Endothelial cell (in vitro differentiated cells): ENCODE measurements around the gene ARHGAP23. TPM values are rescaled to one million over a fixed set of nuclear protein-coding genes. Genes with fewer than 3 reads are reported as not detected.

Experiments used
- DNase-seq: peaks from one replicate; pipeline ENCODE4 v3.0.0; 2021; ENCODE audit warnings: low spot score
- H3K27ac Mint-ChIP-seq: one replicate; pipeline ENCODE4 v1.8.0; 2021; ENCODE audit warnings: mixed read lengths, inconsistent platforms; ENCODE audit not compliant: unreplicated experiment
- H3K27me3 Mint-ChIP-seq: one replicate; pipeline ENCODE4 v1.8.0; 2021; ENCODE audit warnings: mild to moderate bottlenecking, moderate library complexity, mixed read lengths, inconsistent platforms; ENCODE audit not compliant: unreplicated experiment
- H3K36me3 Mint-ChIP-seq: one replicate; pipeline ENCODE4 v1.8.0; 2021; ENCODE audit warnings: mild to moderate bottlenecking, low read depth, mixed read lengths, inconsistent platforms; ENCODE audit not compliant: unreplicated experiment
- H3K4me1 Mint-ChIP-seq: one replicate; pipeline ENCODE4 v1.8.0; 2021; ENCODE audit warnings: mild to moderate bottlenecking, mixed read lengths, inconsistent platforms; ENCODE audit not compliant: unreplicated experiment
- H3K4me3 Mint-ChIP-seq: one replicate; pipeline ENCODE4 v1.8.0; 2021; ENCODE audit warnings: mild to moderate bottlenecking, mixed read lengths, inconsistent platforms; ENCODE audit not compliant: unreplicated experiment
- H3K9me3 Mint-ChIP-seq: one replicate; pipeline ENCODE4 v1.8.0; 2021; ENCODE audit warnings: mixed read lengths, inconsistent platforms; ENCODE audit not compliant: unreplicated experiment
- CTCF ChIP-seq: fragments of 200-600 bp; sonication (generic); IDR thresholded peaks from one replicate; pipeline ENCODE4 v1.5.0; 2021; ENCODE audit warnings: antibody characterized with exemption; ENCODE audit not compliant: unreplicated experiment
- total RNA-seq: library from RNA; stranded (reverse); fragmentation: NEBNext Ultra II Directional; extraction: Animal tissue kit (Norgen Biotek cat#: 25700); gene quantifications from one replicate; pipeline ENCODE4 v1.2.1, GENCODE V29; 2021; ENCODE audit not compliant: unreplicated experiment

The ARHGAP23 gene
- total RNA-seq, 1 donor from 2014 or later: 70.5 TPM

- Mint-ChIP-seq H3K4me1 (peaks cover 23% of the 10 kb centered on the region), H3K36me3 (peaks cover 36% of the 10 kb centered on the region), H3K27ac (no peak overlapping the region), H3K27me3 (peaks cover 12% of the 10 kb centered on the region), H3K9me3 (no peaks in the 10 kb centered on the region), H3K4me3 (no peak overlapping the region)
- DNase-seq: no peak
- no peak for TF ChIP-seq CTCF
These were observed 26.8 kb upstream of the ARHGAP23 start for GRCh38 chr17:38401459-38401858.

GRCh38 chr17:38402897-38403296 is 25.4 kb upstream of the ARHGAP23 start:
- Mint-ChIP-seq H3K27me3 (peaks cover 10% of the 10 kb centered on the region), H3K4me3 (no peak overlapping the region), H3K9me3 (no peaks in the 10 kb centered on the region), H3K36me3 (peaks cover 23% of the 10 kb centered on the region), H3K4me1 (peaks cover 19% of the 10 kb centered on the region), H3K27ac (no peak overlapping the region)
- DNase-seq: no peak
- TF ChIP-seq CTCF: no peak

GRCh38 chr17:38403491-38403890 is 24.8 kb upstream of the ARHGAP23 start:
- DNase-seq: no peak
- H3K4me3 Mint-ChIP-seq: no peak overlapping the region
- H3K36me3 Mint-ChIP-seq: peaks cover 21% of the 10 kb centered on the region

GRCh38 chr17:38404174-38404943 is 23.9 kb upstream of the ARHGAP23 start:
- no peak for DNase-seq
- Mint-ChIP-seq H3K4me1 (peaks cover 18% of the 10 kb centered on the region), H3K27ac (no peak overlapping the region), H3K27me3 (peaks cover 8% of the 10 kb centered on the region), H3K9me3 (no peaks in the 10 kb centered on the region), H3K4me3 (no peak overlapping the region), H3K36me3 (peaks cover 21% of the 10 kb centered on the region)
- TF ChIP-seq CTCF: no peak

More at GRCh38 chr17:38403491-38403890, 24.8 kb upstream of the ARHGAP23 start:
- Mint-ChIP-seq H3K4me1 (peaks cover 18% of the 10 kb centered on the region), H3K9me3 (no peaks in the 10 kb centered on the region), H3K27me3 (peaks cover 9% of the 10 kb centered on the region), H3K27ac (no peak overlapping the region)
- TF ChIP-seq CTCF: no peak

GRCh38 chr17:38405654-38406053 is 22.6 kb upstream of the ARHGAP23 start:
- H3K36me3 Mint-ChIP-seq: peaks cover 11% of the 10 kb centered on the region
- H3K9me3 Mint-ChIP-seq: no peaks in the 10 kb centered on the region
- H3K27ac Mint-ChIP-seq: no peak overlapping the region
- peaks cover 15% of the 10 kb centered on the region for H3K4me1 Mint-ChIP-seq
- no peak for DNase-seq
- no peak overlapping the region for H3K4me3 Mint-ChIP-seq
- peaks cover 8% of the 10 kb centered on the region for H3K27me3 Mint-ChIP-seq
- no peak for TF ChIP-seq CTCF
